Measurements from ENCODE around the gene SYT7.

SYT7 gene

DNA sequence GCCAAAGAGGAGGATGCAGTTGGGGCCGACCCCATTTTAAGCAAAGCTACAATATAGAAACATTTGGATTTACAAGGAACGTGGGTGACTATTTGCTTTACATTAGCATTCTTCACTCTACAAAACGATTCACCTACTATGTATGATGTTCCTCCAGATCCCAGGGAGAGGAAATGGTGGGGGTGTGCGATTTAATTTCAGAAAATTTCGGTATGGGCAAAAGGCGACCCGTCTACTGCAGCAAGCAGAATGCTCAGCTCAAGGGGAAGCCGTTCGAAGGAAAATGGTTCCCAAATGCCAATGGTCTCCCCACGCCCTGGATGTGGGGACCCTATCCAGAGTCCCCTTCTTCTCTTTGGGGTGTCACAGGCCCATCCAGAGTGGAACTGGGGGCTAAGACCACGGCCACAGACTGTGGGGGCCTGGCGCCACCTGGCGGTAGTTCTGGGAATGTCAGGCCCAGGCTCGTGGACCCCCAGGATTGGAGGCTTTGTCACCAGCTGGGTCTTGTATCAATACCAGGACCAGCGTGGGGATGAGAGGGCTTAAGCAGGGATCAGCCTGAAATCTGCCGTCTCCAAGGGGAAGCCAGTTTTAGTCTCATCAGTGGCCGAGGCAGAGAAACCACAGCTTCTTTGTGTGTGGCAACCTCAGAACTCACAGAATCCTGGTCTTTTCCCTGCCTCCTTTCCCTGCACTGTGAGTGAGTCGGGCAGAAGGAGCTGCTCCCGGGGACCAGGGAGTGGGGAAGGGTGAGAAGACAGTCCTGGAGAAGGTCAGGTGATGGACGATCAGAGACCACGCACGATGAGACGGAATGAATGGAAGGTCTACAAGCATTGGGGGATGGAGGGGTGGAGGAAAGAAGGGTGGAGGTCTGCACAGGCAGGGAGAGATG lies 64.0 kb downstream of the SYT7 start:
- TF ChIP-seq, protein P1, sequence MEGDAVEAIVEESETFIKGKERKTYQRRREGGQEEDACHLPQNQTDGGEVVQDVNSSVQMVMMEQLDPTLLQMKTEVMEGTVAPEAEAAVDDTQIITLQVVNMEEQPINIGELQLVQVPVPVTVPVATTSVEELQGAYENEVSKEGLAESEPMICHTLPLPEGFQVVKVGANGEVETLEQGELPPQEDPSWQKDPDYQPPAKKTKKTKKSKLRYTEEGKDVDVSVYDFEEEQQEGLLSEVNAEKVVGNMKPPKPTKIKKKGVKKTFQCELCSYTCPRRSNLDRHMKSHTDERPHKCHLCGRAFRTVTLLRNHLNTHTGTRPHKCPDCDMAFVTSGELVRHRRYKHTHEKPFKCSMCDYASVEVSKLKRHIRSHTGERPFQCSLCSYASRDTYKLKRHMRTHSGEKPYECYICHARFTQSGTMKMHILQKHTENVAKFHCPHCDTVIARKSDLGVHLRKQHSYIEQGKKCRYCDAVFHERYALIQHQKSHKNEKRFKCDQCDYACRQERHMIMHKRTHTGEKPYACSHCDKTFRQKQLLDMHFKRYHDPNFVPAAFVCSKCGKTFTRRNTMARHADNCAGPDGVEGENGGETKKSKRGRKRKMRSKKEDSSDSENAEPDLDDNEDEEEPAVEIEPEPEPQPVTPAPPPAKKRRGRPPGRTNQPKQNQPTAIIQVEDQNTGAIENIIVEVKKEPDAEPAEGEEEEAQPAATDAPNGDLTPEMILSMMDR (IDR thresholded peaks at IDR 0.05; ENCODE audit: low read depth, low read length) = peak; percentile 98
- DNase-seq (ENCODE audit: extremely low read depth, low read depth) = no peak

DNA sequence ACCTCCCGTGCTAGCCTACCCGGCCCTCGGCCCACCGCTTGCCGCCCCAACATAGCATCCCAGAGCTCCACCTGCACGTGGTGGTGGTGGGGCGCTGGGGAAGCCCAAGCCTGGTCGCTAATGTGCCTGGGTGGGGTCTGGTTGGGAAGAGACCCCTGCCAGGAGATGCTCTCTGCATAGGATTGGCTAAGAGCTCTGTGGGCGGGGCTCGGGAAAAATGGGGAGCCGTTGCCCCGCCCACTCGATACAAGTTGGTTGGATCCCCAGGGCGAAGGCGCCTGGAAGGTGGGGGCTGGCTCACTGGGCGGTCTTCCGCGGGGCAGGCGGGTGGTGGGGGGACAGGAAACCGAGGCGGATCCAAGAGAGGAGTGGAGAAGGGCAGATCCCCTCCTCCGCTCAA lies 64.7 kb downstream of the SYT7 start:
- TF ChIP-seq, protein P1 (IDR thresholded peaks at IDR 0.05; ENCODE audit: low read depth, low read length) = no peak

DNA sequence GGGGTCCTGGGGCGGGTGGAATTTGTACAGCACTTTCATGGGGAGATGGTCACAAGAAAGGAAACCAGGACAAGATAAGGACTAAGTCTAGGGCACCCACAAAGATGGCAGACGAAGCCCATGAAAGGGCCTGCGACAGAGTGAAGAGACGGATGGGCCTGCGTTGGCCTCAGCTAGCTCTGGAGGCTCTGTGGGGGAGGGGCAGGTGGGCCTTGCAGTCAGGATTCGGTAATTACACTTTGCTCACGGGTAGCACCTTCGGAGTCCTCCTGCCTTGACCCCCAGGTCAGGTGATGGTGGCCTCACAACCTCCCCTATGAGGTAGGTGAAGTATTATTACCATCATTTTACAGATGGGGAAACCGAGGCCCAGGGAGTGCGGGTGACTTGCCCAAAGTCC lies 65.2 kb downstream of the SYT7 start:
- DNase-seq (ENCODE audit: extremely low read depth, low read depth) = no peak
- TF ChIP-seq, protein P1 (IDR thresholded peaks at IDR 0.05; ENCODE audit: low read depth, low read length) = no peak

More for the DNA sequence above, 64.7 kb downstream of the SYT7 start:
- no peak for DNase-seq (ENCODE audit: extremely low read depth, low read depth)

DNA sequence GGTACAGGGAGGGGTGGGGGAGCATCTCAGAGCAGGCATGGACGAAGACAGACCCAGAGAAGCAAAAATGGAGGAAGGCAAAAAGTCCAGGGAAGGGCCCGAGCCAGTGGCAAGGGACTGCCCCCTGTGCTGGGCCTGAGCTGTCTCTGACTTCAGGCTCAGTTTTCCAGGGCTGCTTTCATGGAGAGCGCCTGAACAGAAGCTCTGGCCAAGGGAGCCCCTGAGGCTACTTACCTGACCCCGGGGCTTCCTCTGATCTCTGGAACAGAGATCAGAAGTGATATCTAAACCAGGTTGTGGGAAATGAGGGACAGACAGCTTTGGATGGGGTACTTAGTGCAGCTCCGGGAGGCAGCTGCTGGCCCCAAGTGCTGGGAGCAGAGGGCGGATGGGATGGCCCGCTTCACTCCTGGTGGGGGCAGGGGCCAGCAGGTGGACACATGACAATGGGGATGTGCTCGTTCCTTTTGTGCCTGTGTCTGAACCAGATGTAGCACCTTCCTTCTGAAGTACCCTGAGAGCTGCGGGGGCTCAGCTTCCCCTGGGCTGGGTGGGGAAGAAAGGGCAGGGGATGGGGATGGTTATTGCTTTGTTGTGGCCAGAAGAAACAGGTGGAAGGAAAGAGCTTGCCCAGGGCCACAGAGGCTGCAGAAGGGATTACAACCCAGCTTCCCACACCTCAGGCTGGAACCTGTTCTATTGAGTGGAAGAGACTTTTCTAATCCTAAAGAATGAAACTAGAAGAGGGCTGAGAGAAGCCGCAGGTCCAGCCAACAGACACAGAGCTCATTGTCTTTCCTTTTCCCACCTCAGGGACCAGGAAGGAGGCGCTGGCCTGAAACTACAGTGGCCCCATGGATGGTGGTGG lies 66.6 kb downstream of the SYT7 start:
- no peak for DNase-seq (ENCODE audit: extremely low read depth, low read depth)
- TF ChIP-seq, protein P1 (IDR thresholded peaks at IDR 0.05; ENCODE audit: low read depth, low read length) = no peak

DNA sequence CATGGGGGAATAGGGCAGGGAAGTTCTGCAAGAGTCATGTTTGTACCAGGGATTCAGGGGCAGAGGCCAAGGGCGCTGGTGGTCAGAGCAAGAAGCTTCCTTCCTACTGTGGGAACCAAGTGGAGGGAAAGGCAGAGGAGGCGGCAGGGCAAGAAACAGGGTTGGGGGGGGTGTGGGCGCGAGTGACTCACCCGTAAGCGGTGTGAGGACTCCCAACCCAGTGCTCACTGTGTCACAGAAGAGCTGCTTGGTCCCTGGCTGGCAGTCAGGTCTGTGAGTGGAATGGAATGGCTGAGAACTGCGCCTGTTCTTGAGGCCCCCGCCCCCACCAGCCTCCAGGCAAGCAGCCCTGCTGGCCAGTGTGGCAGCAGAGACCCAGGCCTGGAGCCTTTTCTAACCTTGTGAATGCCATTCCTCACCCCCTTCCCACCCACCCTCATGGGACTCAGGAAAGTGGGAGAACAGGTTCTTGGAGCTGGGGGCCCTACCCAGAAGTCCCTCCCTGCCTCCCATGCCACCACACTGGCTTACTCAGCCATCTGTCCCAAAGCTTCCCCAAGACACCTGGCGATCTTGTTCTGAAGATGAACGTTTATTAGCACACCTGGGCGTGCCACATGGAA lies 67.6 kb downstream of the SYT7 start:
- no peak for DNase-seq (ENCODE audit: extremely low read depth, low read depth)
- TF ChIP-seq, protein P1 (IDR thresholded peaks at IDR 0.05; ENCODE audit: low read depth, low read length) = no peak

DNA sequence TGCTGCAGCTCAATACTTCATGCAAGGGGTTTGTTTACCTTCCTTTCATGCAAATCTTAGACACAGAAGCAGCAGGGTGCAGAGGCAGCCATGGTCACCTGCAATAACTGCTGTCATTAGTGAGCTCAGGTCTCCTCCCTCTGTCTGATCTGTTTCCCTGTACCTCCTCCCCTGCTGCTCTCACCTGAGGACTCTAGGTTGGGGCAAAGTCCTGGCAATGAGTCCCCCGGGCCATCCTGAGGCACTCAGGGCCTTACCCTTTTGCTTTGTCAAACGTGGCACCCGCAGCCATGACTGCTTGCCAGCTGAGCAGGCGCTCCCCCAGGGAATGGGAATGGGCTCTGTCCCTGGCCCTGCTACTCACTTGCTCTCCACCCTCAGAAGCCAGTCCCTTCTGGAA lies 68.4 kb downstream of the SYT7 start:
- TF ChIP-seq, protein P1 (IDR thresholded peaks at IDR 0.05; ENCODE audit: low read depth, low read length) = no peak
- no peak for DNase-seq (ENCODE audit: extremely low read depth, low read depth)

Data from AG09319 (cell line).